AG09309 (cell line): ENCODE data around the gene MLC1.

Experiments used
- DNase-seq: peaks from one replicate; pipeline ENCODE4 v3.0.0-alpha.2; 2010; ENCODE audit warnings: low read depth
- H3K4me3 ChIP-seq: 2 replicates; pipeline ENCODE4 v1.5.1; 2011; ENCODE audit warnings: mild to moderate bottlenecking, low read depth, low read length, moderate library complexity; ENCODE audit not compliant: control insufficient read depth
- TF ChIP-seq, protein P1 (sequence below): IDR thresholded peaks from 2 replicates; pipeline ENCODE4 v1.5.1; 2011; ENCODE audit warnings: mild to moderate bottlenecking, low read depth, low read length, inconsistent platforms; ENCODE audit not compliant: insufficient read depth, control insufficient read depth; ENCODE audit errors: missing control alignments

MLC1 gene

DNA sequence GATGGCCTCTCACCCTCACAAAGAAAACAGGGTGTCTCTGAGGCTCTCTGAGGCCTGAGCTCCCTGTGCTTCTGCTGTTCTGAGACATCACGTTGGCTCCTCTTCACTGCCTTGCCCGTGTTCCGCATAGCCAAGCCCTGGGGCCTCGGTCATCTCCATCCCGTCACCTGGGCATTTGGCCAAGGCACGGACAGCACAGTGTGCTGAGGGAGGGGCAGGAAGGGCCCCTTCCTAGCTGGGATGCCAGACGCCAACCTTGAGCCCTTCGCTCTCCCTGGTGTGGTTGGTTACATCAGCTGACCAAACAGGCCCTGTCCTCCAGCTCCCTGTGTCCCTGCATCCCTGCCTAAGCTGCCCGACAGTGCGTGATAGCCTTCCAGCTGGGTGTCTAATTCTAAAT lies 30.5 kb upstream of the MLC1 start:
- no peak for DNase-seq
- TF ChIP-seq, protein P1, sequence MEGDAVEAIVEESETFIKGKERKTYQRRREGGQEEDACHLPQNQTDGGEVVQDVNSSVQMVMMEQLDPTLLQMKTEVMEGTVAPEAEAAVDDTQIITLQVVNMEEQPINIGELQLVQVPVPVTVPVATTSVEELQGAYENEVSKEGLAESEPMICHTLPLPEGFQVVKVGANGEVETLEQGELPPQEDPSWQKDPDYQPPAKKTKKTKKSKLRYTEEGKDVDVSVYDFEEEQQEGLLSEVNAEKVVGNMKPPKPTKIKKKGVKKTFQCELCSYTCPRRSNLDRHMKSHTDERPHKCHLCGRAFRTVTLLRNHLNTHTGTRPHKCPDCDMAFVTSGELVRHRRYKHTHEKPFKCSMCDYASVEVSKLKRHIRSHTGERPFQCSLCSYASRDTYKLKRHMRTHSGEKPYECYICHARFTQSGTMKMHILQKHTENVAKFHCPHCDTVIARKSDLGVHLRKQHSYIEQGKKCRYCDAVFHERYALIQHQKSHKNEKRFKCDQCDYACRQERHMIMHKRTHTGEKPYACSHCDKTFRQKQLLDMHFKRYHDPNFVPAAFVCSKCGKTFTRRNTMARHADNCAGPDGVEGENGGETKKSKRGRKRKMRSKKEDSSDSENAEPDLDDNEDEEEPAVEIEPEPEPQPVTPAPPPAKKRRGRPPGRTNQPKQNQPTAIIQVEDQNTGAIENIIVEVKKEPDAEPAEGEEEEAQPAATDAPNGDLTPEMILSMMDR = no peak

DNA sequence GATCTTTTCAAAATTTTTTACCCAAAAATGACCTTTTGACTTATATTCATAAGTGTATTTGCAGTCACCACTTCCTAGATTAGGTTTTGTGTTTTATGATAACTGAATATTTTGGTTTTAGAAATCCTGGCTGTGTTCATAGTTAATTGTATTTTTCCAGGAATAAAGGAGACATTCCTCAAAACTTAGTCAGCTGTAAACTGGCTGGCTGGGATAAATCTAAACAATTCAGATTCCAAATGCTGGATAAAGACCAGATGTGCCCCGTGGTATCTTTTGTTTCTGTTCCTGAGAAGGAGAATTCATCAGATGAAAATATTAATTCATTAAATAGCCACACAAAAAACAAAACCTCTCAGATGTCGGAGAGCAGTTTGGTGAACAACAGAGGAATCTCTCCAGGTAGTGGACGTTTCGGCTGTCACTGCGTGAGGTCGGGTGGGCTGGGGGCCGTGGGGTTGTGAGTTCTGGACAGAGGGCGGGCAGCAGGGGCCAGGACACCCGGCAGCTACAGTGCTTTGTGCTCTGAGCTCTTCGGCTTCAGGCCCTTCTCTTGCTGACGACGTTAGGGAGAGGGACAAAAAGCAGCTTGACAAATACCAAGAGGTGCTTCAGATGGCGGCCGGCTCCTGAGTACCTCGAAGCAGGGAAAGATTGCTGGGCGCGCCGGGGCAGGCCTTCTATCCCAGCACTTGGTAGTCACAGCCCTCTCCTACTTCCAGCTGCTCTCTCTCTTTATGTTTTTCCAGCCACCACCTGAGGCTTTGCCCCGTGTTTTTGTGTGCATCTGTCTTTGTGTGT lies 29.2 kb upstream of the MLC1 start:
- peak overlapping the region; percentile 46 for H3K4me3 ChIP-seq
- TF ChIP-seq, protein P1 = no peak
- DNase-seq = peak; percentile 37

More for the DNA sequence above, 30.5 kb upstream of the MLC1 start:
- H3K4me3 ChIP-seq = no peak overlapping the region

DNA sequence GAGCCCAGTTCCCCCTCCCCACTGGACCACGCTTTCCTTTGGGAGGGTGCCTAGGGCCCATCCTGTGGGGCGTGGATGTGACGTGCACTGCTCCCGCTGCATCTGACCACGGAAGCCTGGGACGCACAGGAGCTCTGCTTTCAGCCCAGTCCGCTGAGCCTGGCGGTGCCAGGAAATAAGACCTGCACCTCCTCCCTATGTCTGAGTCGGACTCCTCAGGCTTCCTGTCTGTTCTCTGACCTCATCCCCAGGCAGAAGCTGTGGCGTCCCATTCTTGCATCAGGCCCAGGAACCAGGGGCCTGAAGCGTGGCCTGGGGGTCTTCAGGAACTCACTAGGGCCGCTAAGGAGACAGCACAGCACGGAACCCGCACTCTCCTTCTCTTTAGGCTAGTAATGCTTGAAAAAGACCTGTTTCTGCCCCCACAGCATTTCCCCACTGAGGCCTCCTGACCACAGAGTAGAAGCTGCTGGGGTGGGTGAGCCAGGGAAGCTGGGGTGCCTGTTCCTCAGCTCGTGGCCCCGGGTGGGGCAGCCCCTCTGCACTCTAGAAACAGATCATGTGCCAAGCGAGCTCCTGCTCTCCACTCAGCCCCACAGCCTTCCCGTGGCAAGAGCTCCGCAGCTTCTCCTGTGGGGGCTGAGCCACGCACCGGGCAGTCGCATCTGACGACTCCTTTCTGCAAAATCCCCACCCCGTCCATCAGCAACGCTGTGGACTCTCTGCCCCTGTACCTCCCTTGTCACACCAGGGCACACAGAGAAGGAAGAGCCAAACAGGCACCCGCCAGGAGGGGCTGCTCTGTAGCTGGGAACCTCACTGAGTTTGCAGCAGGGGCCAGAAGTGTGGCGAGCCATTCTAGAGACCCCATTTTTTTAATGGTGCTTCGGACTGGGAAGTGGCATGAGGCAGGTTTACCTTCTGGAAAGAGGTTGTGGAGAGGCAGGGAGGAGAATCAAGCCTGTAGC lies 27.2 kb upstream of the MLC1 start:
- TF ChIP-seq, protein P1 = no peak
- H3K4me3 ChIP-seq = no peak overlapping the region
- peak; percentile 11 for DNase-seq

DNA sequence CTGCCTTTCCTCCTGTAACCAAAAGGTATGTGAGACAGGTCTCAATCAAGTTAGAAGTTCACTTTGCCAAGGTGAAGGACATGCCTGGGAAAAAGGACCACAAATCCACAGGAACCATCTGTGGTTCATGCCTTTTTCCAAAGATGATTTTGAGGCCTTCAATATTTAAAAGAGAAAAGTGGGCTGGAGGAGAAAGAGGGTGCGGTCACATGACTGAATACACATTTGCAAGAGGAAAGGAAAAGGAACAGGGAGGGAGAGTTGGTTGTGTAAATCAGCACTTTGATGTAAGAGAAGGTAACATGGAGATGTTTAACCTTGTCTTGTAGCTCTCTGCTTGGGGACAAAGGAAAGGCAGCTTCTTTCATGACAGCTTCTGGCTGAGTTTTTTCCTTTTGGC lies 25.8 kb upstream of the MLC1 start:
- H3K4me3 ChIP-seq = no peak overlapping the region
- TF ChIP-seq, protein P1 = no peak
- DNase-seq = no peak

DNA sequence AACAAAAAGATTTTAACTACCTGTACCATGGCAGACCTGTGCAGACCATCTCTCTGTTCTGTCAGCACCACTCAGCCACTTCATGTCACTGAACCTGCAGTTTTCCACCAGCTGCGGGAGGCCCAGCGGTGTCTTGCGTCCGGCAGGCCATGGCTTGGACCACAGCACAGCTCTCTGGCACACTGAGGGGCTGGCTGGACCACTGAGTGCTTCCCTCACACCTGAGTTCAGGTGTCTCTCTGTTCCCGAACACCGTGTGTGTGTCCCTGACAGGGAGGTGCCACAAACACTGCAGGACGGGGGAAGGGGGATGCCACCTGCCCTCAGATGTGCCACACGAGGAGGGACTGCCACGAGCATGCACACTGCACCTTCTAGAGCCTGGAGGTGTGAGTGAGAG lies 22.3 kb upstream of the MLC1 start:
- TF ChIP-seq, protein P1 = no peak
- DNase-seq = no peak
- no peak overlapping the region for H3K4me3 ChIP-seq

DNA sequence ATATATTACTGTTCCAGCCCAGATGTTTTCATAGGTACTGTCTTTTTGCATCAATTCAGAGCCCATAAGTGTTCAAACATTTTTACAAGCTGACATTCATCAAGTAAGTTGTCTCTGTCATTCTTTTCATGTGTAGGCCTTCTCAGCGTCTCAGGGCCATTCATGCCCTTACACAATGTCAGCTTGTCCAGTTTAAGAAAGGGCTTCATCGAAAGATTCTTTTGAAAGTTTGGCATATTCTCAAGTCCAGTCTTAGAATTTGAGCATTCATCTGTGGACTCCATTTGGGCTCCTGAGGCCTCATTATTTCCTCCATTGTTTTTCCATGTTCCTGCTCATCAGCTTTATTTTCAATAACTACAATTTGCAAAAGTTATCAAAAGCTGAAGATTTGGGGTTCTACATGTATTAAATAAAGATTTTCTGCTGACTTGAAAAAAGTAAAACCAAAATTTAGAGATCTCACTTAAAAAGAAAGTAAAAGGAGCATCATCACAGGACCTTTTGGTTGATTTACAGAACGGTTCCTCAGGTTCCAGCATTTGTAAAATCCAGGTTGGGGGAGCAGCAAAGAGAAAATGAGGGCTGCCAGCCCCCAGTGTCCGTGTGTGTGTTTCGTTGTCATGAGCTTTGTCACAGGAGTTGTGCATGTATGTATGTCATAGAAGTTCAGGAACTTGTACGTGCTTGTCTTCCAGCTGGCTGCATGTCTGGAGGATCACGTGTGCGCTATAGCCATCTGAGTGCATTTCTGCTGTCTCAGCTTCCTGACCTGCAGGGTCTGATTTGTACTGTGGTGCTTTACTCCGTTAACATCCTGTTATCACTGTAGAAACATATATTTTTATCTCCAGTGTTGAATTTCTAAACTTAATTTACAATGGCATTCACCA lies 20.2 kb upstream of the MLC1 start:
- no peak overlapping the region for H3K4me3 ChIP-seq
- no peak for DNase-seq
- TF ChIP-seq, protein P1 = no peak
